ENCODE results near the gene GCNT3.
"Not testable (repeated sequence)": the region's sequence is repeated elsewhere in the genome, so short reads cannot be mapped to it uniquely, and the experiment has no call there.

GCNT3 gene

DNA sequence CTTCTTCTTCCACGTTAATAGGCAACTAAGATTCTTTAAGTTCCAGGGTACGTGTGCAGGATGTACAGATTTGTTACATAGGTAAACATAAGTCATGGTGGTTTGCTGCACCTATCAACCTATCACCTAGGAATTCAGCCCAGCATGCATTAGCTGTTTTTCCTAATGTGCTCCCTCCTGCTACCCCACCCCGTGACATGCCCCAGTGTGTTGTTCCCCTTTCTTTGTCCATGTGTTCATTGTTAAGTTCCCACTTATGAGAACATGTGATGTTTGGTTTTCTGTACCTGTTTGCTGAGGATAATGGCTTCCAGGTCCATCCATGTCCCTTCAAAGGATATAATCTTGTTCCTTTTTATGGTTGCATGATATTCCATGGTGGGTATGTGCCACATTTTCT is 24.6 kb downstream of the GCNT3 start:
- H3K27me3 ChIP-seq (ENCODE audit: control insufficient read depth, low read length) = 0 out of 2 replicates have a peak, but pooled peaks cover 3% of the 10 kb centered on the region
- no peaks in the 10 kb centered on the region for H3K4me1 ChIP-seq (ENCODE audit: control insufficient read depth, low read length)
- peaks cover 30% of the 10 kb centered on the region for H3K36me3 ChIP-seq (ENCODE audit: control insufficient read depth, low read length)

GRCh38 chr15:59637507-59637906 is 25.9 kb downstream of the GCNT3 start:
- Histone ChIP-seq H3F3A (ENCODE audit: control insufficient read depth, insufficient read depth) (peaks cover 12% of the 10 kb centered on the region), H3K36me3 (ENCODE audit: control insufficient read depth, low read length) (peaks cover 43% of the 10 kb centered on the region)
- H3K4me3 ChIP-seq (ENCODE audit: low read length); H3K27me3 ChIP-seq (ENCODE audit: control insufficient read depth, low read length); H3K9me2 ChIP-seq (replicated peaks; ENCODE audit: control insufficient read depth, low read length); H3K27ac ChIP-seq (ENCODE audit: low read depth, low read length); H3K79me2 ChIP-seq (ENCODE audit: control insufficient read depth, low read length); H4K20me1 ChIP-seq (ENCODE audit: control insufficient read depth, insufficient read depth, low read depth, low read length); H3K4me1 ChIP-seq (ENCODE audit: control insufficient read depth, low read length); H3K4me2 ChIP-seq (ENCODE audit: low read length); H3K9me3 ChIP-seq (ENCODE audit: control insufficient read depth, insufficient read depth, low read length): not testable (repeated sequence)

More for the DNA sequence above, 24.6 kb downstream of the GCNT3 start:
- Histone ChIP-seq H3K9me2 (replicated peaks; ENCODE audit: control insufficient read depth, low read length) (no peaks in the 10 kb centered on the region), H3K27ac (ENCODE audit: low read depth, low read length) (no peak overlapping the region), H3K4me3 (ENCODE audit: low read length) (no peak overlapping the region), H4K20me1 (ENCODE audit: control insufficient read depth, insufficient read depth, low read depth, low read length) (no peaks in the 10 kb centered on the region), H3K9me3 (ENCODE audit: control insufficient read depth, insufficient read depth, low read length) (no peaks in the 10 kb centered on the region), H3K79me2 (ENCODE audit: control insufficient read depth, low read length) (no peaks in the 10 kb centered on the region), H3F3A (ENCODE audit: control insufficient read depth, insufficient read depth) (peaks cover 7% of the 10 kb centered on the region; the same call in 1 of the 2 replicates), H3K4me2 (ENCODE audit: low read length) (no peak overlapping the region)
- TF ChIP-seq EZH2phosphoT487 (IDR thresholded peaks at IDR 0.05; ENCODE audit: borderline replicate concordance, low read length) (no peak), CTCF (IDR thresholded peaks at IDR 0.05; ENCODE audit: low read depth, low read length, poor library complexity, severe bottlenecking) (no peak)

GRCh38 chr15:59642351-59642750 is 30.8 kb downstream of the GCNT3 start:
- peaks cover 12% of the 10 kb centered on the region for H3F3A ChIP-seq (ENCODE audit: control insufficient read depth, insufficient read depth)
- H3K36me3 ChIP-seq (ENCODE audit: control insufficient read depth, low read length) = peaks cover 67% of the 10 kb centered on the region

DNA sequence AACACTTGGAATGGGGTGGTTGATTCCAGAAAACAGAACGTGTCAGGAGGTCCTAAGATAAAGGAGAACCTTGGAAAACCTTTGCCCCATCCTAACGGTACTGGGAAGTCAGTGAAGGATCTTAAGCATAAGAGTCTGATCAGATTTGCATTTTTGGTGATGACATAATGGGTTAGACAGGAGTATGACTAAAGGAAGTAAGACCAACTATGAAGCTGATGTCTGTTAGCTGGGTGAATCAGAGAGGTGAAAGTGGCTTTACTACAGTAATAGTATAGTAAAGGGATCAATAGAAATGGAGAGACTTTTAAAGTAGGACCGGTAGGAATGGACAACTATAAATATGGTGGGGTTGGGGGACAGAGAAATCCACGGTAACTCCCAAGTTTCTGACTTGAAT is 33.2 kb downstream of the GCNT3 start:
- no peaks in the 10 kb centered on the region; the same call in 1 of the 2 replicates for H4K20me1 ChIP-seq (ENCODE audit: control insufficient read depth, insufficient read depth, low read depth, low read length)
- H3K4me1 ChIP-seq (ENCODE audit: control insufficient read depth, low read length) = no peaks in the 10 kb centered on the region
- no peak overlapping the region for H3K4me2 ChIP-seq (ENCODE audit: low read length)
- H3K9me3 ChIP-seq (ENCODE audit: control insufficient read depth, insufficient read depth, low read length) = no peaks in the 10 kb centered on the region
- 0 out of 2 replicates have a peak, but pooled peaks cover 3% of the 10 kb centered on the region for H3K79me2 ChIP-seq (ENCODE audit: control insufficient read depth, low read length)
- no peak overlapping the region for H3K27ac ChIP-seq (ENCODE audit: low read depth, low read length)
- H3K27me3 ChIP-seq (ENCODE audit: control insufficient read depth, low read length) = no peaks in the 10 kb centered on the region
- H3F3A ChIP-seq (ENCODE audit: control insufficient read depth, insufficient read depth) = peaks cover 10% of the 10 kb centered on the region
- H3K36me3 ChIP-seq (ENCODE audit: control insufficient read depth, low read length) = peaks cover 66% of the 10 kb centered on the region
- H3K9me2 ChIP-seq (replicated peaks; ENCODE audit: control insufficient read depth, low read length) = no peaks in the 10 kb centered on the region
- no peak overlapping the region for H3K4me3 ChIP-seq (ENCODE audit: low read length)
- no peak for TF ChIP-seq EZH2phosphoT487 (IDR thresholded peaks at IDR 0.05; ENCODE audit: borderline replicate concordance, low read length)
- no peak for TF ChIP-seq CTCF (IDR thresholded peaks at IDR 0.05; ENCODE audit: low read depth, low read length, poor library complexity, severe bottlenecking)

More at GRCh38 chr15:59642351-59642750, 30.8 kb downstream of the GCNT3 start:
- Histone ChIP-seq H3K9me3 (ENCODE audit: control insufficient read depth, insufficient read depth, low read length) (no peaks in the 10 kb centered on the region), H4K20me1 (ENCODE audit: control insufficient read depth, insufficient read depth, low read depth, low read length) (no peaks in the 10 kb centered on the region; the same call in 1 of the 2 replicates), H3K27me3 (ENCODE audit: control insufficient read depth, low read length) (no peaks in the 10 kb centered on the region), H3K4me3 (ENCODE audit: low read length) (no peak overlapping the region), H3K4me2 (ENCODE audit: low read length) (no peak overlapping the region), H3K4me1 (ENCODE audit: control insufficient read depth, low read length) (no peaks in the 10 kb centered on the region), H3K27ac (ENCODE audit: low read depth, low read length) (no peak overlapping the region), H3K9me2 (replicated peaks; ENCODE audit: control insufficient read depth, low read length) (no peaks in the 10 kb centered on the region), H3K79me2 (ENCODE audit: control insufficient read depth, low read length) (0 out of 2 replicates have a peak, but pooled peaks cover 3% of the 10 kb centered on the region)
- TF ChIP-seq EZH2phosphoT487 (IDR thresholded peaks at IDR 0.05; ENCODE audit: borderline replicate concordance, low read length) (no peak), CTCF (IDR thresholded peaks at IDR 0.05; ENCODE audit: low read depth, low read length, poor library complexity, severe bottlenecking) (peak; percentile 31)

GRCh38 chr15:59645812-59646211 is 34.2 kb downstream of the GCNT3 start:
- not testable (repeated sequence) for H3K4me1 ChIP-seq (ENCODE audit: control insufficient read depth, low read length); H3K27ac ChIP-seq (ENCODE audit: low read depth, low read length); H4K20me1 ChIP-seq (ENCODE audit: control insufficient read depth, insufficient read depth, low read depth, low read length); H3K27me3 ChIP-seq (ENCODE audit: control insufficient read depth, low read length); H3K4me2 ChIP-seq (ENCODE audit: low read length); H3K9me3 ChIP-seq (ENCODE audit: control insufficient read depth, insufficient read depth, low read length); H3K79me2 ChIP-seq (ENCODE audit: control insufficient read depth, low read length); H3K9me2 ChIP-seq (replicated peaks; ENCODE audit: control insufficient read depth, low read length); H3K4me3 ChIP-seq (ENCODE audit: low read length)
- H3K36me3 ChIP-seq (ENCODE audit: control insufficient read depth, low read length) = peaks cover 66% of the 10 kb centered on the region
- peaks cover 15% of the 10 kb centered on the region for H3F3A ChIP-seq (ENCODE audit: control insufficient read depth, insufficient read depth)
